GM10266 (cell line): Measurements from ENCODE around the gene KDM4C.

Experiments used
- DNase-seq: peaks from one replicate; pipeline ENCODE4 v3.0.0; 2012; ENCODE audit errors: extremely low spot score
- CTCF ChIP-seq: IDR thresholded peaks from 2 replicates; pipeline ENCODE4 v1.5.1; 2012; ENCODE audit warnings: mild to moderate bottlenecking, low read depth; ENCODE audit not compliant: control insufficient read depth, insufficient read depth; ENCODE audit errors: missing control alignments

KDM4C gene

GRCh38 chr9:7154003-7154619 is 396.3 kb downstream of the KDM4C start:
- no peak for TF ChIP-seq CTCF
- no peak for DNase-seq

DNA sequence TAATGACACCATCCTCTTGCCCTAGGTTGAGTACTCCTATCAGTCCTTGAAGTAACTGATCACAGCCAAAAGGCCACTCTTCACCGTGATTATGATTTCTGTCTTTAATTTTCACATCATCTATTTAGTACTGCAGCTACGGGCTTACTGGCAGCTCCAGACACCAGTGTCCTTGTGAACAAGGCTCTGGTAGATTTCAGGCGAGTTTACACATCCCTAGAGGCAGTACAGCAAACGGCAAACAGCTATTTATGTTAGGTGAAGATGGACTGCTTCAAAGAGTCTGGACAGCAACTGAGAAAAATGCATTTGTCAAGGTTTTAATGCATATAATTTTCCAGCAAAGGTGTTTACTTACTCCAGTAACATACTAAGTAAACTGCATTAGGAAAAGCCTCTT is 396.9 kb downstream of the KDM4C start:
- DNase-seq, result no peak
- no peak for TF ChIP-seq CTCF

- TF ChIP-seq CTCF, result no peak
Observed at GRCh38 chr9:7161469-7161868, 403.7 kb downstream of the KDM4C start.

GRCh38 chr9:7163932-7164331 is 406.2 kb downstream of the KDM4C start:
- TF ChIP-seq CTCF, result no peak
- no peak for DNase-seq

More at GRCh38 chr9:7161469-7161868, 403.7 kb downstream of the KDM4C start:
- no peak for DNase-seq

DNA sequence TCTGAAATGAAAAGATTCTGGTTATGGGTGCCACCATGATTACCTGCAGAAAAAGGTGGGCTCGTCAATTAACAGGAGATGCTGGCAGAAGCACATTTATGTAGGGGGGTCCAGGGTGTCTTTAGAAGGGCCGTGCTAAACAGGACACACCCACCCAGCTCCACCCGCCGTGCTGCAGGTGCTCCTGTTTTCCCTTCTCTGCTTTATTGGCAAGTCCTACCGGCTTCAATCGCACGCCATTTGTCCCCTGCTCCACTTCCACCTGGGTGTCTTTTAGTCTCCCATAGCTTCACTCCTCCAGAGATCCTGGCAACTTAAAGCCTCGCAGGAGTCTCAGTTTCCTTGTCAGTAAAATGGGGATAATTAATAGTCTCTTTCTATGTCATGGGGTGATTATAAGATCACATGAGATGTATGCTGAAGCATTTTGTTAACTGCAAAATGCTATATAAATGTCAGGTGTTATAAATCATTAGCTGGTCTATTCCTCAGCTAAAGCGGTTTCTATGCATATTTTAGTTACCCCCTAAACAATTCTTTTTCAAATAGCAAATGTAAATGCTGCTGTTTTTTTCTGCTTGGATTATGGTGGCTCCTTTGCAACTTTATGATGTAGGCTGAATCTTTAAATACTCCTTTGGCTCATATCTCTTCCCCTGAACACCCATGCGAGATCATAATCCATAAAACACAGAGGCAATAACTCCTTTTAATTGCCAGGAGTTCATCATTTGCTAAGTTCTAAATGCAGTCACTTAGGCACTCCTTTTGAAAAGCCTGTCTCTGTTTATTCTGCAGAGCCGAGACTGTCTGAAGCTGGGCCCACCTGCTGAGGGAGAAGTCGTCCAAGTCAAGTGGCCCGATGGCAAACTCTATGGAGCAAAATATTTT is 406.9 kb downstream of the KDM4C start:
- no peak for TF ChIP-seq CTCF

DNA sequence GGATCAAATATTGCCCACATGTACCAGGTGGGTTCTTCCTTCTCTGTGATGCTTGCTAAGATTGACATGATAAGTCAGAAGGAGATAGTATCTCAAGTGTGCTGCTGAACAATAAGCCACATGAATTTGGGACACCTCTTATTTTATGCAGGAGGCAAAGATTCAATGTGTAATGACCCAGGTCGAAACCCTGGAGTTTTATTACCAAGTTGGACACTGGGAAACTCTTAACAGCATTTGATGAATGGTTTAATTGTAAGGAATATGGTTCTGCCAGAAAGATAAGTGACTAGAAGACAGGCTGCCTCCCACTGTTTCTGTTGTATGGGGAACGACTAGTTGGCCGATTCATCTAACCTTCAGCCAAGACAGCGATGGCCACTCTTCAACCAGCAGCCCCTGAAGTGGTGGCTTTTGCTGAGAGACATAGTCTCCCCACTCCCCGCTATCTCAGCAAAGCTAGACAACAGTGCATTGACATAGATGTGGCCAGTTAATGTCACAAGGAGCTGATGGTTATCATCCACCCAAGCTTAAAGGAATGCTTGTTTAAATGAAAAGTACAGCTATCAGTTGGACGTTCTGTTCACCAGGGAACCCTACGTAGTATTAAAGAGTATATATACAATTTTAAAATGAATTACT is 407.7 kb downstream of the KDM4C start:
- no peak for TF ChIP-seq CTCF
- no peak for DNase-seq

More for the DNA sequence above, 406.9 kb downstream of the KDM4C start:
- DNase-seq, result no peak
